Testis (tissue), 2 donors: ENCODE data around the gene CAPRIN1.

Source experiments
- CTCF ChIP-seq, 3 experiments: fragments of 450-650 bp in 2 of 3; fragments of 200-600 bp in 1 of 3; sonication (generic) in 1 of 3; IDR thresholded peaks; one replicate each; pipeline ENCODE4 v1.5.1; 2016 to 2019; ENCODE audit warnings: antibody characterized with exemption in 3 of 3, mild to moderate bottlenecking in 2 of 3, moderate library complexity in 1 of 3
- POLR2A ChIP-seq: fragments of 450-650 bp; IDR thresholded peaks from one replicate; pipeline ENCODE4 v1.6.1; 2017; ENCODE audit warnings: antibody characterized with exemption, mild to moderate bottlenecking, moderate library complexity

- TF ChIP-seq CTCF (IDR thresholded peaks at IDR 0.05) (no peak), POLR2A (no peak)
Measured at GRCh38 chr11:34030382-34030781, 21.1 kb upstream of the CAPRIN1 start.
